ENCODE results near the gene SLC25A21.

DNA sequence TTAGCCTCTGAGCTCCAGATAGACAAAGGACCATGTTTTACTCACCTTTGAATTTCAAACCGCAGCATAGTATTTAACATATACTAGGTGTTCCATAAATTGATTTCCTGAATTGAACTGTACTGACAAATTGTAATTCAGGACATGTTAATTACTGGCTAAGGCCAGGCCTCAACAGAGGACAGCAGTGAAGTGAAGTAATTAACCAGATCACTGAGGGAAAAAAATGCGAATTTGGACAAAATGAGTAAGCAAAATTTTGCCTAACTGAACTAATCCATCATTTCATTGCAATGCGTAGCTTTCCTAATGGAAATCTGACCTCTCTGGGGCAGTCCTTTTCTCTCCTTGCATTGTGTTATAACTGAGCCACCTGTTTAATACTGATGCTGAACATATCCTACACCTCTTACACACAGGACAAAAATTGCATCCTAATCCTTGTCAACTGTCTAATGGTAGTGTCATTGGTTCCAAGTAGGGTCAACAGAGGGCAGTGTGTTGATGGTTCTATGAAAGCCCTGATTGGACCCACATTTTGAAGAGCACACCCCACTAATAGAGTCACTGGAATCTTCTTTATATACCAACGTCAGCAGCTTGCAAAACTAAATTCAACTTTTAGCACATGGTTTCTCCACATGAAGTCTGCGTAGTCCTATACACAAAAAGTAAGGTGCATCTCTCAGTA, 148.4 kb downstream of the SLC25A21 start:
- no peak for TF ChIP-seq POLR2A (IDR thresholded peaks at IDR 0.05)
- TF ChIP-seq, protein P1, sequence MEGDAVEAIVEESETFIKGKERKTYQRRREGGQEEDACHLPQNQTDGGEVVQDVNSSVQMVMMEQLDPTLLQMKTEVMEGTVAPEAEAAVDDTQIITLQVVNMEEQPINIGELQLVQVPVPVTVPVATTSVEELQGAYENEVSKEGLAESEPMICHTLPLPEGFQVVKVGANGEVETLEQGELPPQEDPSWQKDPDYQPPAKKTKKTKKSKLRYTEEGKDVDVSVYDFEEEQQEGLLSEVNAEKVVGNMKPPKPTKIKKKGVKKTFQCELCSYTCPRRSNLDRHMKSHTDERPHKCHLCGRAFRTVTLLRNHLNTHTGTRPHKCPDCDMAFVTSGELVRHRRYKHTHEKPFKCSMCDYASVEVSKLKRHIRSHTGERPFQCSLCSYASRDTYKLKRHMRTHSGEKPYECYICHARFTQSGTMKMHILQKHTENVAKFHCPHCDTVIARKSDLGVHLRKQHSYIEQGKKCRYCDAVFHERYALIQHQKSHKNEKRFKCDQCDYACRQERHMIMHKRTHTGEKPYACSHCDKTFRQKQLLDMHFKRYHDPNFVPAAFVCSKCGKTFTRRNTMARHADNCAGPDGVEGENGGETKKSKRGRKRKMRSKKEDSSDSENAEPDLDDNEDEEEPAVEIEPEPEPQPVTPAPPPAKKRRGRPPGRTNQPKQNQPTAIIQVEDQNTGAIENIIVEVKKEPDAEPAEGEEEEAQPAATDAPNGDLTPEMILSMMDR (IDR thresholded peaks at IDR 0.05) = no peak
